SK-MEL-5 (cell line): Measurements from ENCODE around the gene GAST. TPM values are rescaled to one million over a fixed set of nuclear protein-coding genes. Genes with fewer than 3 reads are reported as not detected.
"Not testable (repeated sequence)": the region's sequence is repeated elsewhere in the genome, so short reads cannot be mapped to it uniquely, and the experiment has no call there.

Experiments used
- DNase-seq: peaks from one replicate; pipeline ENCODE4 v3.0.0-alpha.2; 2016; ENCODE audit warnings: low read depth, low spot score
- in situ Hi-C: cut with HindIII; loops from 2 replicates; pipeline ENCODE4 v1.10.0; 2016; ENCODE audit warnings: low sequenced_read_pairs, high pct_unique_total_duplicates, low pct_unique_long_range_greater_than_20kb
- total RNA-seq: library from RNA; depleted of rRNA; stranded (reverse); fragments of >200 nt; shearing (Covaris generic); gene quantifications from 2 replicates; pipeline ENCODE4 v1.2.3, GENCODE V29; 2014

Gene GAST
- total RNA-seq, 1 experiment from 2014 or later, result not detected

DNA sequence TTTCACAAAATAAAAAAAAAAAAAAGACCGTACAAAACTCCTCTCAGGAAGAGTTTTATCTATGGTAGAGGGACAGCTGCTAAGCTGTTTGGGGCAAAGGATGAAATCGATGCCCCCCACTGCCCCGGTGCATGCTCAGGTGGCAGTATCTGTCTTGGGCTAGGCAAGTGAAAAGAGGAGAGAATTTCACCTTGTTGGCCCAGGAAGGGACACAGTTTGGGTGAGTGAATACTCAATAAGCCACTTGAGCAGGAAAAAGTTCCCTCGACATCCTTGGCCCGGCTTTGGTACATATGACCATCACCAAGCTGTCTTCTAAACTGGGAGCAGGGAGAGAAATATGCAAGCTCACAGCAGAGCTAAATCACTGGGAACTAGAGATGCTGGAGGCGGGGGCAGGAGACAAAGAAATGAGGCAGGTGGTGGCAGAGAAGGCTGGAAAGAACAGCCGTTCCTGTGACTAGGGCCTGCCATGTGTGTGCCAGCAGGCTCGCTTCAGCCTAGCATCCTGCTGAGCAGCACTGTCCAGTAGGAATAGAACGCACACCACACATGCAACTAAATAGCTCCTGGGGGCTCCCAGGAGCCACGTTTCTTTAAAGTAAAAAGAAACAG lies 31.6 kb upstream of the GAST start:
- in situ Hi-C loops, result no loop called here
- DNase-seq, result no peak

GRCh38 chr17:41681776-41682175 lies 30.4 kb upstream of the GAST start:
- in situ Hi-C loops, result no loop called here
- no peak for DNase-seq

DNA sequence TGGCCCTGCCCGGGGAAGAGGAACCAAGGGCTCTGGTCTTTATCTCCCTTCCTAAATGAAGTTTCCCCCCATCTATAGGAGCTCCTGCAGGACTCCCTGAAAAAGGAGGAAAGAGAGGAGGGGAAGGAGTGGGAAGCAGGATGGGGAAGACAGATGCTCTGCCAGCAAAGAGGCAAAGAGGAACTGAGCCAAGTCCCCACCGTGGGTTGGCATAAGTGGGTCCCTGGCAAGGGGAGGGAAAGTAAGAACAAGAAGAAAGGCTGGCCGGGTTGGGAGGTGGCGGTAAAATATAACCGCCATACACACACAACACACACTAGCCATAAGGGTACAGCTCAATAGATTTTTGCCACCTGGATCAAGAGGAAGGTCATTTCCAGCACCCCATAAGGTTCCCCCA lies 29.5 kb upstream of the GAST start:
- in situ Hi-C loops, result no loop called here
- no peak for DNase-seq

- no peak for DNase-seq
- in situ Hi-C loops, result no loop called here
These were observed 28.6 kb upstream of the GAST start for GRCh38 chr17:41683441-41684007.

DNA sequence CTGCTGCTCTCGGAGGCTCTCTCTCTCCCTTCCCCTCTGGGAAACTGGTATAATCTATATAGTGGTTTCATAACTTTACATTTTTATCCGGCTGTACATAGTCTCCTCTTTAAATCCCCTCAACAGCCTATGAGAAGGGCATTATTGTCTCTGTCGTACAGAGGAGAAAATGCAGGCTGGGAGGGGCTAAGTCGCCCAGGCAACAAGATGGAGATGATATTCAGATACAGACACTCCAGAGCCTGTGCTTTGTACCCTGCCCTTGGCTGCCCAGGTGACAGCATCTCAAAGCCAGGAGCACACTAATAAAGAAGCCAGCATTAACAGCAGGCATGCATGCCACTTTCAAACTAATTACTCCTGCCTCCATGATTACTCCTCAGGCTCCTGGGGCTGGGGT lies 28.1 kb upstream of the GAST start:
- DNase-seq, result no peak
- in situ Hi-C loops, result no loop called here

GRCh38 chr17:41685753-41686152 lies 26.4 kb upstream of the GAST start:
- in situ Hi-C loops, DNase-seq: not testable (repeated sequence)

DNA sequence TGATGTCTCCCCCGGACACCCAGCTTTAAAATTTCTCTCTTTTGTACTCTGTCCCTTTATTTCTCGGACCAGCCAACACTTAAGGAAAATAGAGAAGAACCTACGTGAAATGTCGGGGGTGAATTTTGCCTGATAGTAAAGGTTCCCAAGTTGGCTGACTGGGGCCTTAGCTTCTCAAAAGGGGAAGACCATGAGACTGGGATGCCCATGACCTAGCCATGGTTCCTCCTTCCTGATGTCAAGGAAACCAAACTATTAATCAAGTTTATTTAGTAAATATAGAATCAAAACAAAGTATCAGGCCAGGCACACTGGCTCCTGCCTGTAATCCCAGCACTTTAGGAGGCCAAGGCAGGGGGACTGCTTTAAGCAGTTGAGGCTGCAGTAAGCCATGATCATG lies 25.9 kb upstream of the GAST start:
- no peak for DNase-seq
- in situ Hi-C loops, result no loop called here

- in situ Hi-C loops, result no loop called here
- DNase-seq, result peak; percentile 60
These were observed 24.1 kb upstream of the GAST start for GRCh38 chr17:41687828-41688640.

GRCh38 chr17:41688641-41689496 lies 23.3 kb upstream of the GAST start, which contains the start of gene EIF1:
Gene EIF1, plus strand, starts transcription at chr17:41688885. Its CDS starts 154 bp downstream, at chr17:41689039.
- peak; percentile 100 for DNase-seq
- in situ Hi-C loops, result no loop called here

GRCh38 chr17:41689497-41690299 lies 22.4 kb upstream of the GAST start:
- peak; percentile 80 for DNase-seq
- in situ Hi-C loops, result no loop called here

DNA sequence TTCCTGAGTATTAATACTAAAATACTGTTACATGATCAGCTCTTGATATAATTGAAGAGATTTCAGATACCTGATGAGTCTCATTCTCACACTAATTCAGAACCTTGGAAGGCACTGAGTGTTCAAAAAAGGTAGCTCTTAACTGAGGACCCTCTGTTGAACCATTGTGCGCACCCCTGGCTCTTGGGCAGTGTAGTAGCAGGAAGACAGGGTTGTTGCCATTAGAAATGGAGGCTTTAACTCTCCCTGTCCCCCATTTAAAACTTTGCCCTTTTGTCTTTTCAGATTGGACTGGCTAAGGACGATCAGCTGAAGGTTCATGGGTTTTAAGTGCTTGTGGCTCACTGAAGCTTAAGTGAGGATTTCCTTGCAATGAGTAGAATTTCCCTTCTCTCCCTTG lies 21.6 kb upstream of the GAST start:
- DNase-seq, result no peak
- in situ Hi-C loops, result no loop called here

DNA sequence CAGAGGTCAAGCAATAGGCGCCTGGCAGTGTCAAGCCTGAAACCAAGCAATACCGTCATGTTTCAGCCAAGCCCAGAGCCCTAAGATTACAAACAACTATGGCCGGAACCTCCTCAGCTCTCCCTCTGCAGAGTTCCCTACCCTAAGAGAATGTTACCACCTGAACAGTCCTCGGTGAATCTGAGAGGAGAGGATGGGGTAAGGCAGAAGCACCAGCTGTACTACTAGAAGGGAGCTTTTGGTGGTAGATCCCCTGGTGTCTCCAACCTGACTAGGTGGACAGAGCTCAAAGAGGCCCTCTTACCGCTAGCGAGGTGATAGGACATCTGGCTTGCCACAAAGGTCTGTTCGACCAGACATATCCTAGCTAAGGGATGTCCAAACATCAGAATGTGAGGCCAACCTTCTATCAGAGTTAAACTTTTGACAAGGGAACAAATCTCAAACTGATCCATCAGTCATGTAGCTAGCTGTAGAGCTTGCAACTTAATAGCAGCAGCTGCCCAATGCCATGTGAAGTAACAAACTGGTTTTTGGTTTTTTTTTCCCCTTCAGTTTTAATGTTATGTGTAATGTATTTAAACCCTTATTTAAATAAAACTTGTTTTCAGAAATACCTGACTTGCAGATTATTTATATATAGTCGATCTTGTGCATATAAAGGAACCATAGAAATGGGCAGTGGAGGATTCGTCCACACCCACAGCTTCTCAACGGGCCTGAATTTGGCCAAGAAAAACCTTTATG lies 20.9 kb upstream of the GAST start:
- DNase-seq, result peak; percentile 20
- in situ Hi-C loops, result no loop called here

DNA sequence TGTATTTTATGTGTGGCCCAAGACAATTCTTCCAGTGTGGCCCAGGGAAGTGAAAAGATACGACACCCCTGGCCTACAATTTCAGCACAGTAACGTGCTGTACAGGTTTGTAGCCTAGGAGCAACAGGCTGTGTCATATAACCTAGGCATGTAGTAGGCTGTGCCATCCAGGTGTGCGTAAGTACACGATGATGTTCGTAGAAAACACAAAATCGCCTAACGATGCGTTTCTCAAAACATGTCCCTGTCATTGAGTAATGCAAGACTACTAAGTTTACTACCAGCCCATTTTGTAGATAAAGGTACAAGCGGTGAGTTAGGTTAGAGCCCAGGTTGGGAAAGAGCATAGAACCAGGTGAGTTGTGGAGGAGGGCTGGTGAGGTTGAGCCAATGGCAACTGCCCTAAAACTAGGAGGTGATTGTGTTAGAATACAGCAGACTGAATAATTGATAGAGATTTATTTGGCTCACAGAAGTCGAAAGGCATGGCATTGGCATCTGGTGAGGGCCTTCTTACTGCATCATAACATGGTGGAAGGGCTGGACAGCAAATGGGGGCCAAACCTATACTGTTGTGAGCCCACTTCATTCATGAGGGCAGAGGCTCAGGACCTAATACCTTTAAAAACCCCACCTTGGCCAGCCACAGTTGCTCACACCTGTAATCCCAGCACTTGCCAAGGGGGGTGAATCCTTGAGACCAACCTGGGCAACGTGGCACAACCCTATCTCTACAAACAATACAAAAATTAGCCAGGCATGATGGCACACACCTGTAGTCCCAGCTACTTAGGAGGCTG lies 19.2 kb upstream of the GAST start:
- DNase-seq, result peak; percentile 19
- in situ Hi-C loops, result no loop called here

DNA sequence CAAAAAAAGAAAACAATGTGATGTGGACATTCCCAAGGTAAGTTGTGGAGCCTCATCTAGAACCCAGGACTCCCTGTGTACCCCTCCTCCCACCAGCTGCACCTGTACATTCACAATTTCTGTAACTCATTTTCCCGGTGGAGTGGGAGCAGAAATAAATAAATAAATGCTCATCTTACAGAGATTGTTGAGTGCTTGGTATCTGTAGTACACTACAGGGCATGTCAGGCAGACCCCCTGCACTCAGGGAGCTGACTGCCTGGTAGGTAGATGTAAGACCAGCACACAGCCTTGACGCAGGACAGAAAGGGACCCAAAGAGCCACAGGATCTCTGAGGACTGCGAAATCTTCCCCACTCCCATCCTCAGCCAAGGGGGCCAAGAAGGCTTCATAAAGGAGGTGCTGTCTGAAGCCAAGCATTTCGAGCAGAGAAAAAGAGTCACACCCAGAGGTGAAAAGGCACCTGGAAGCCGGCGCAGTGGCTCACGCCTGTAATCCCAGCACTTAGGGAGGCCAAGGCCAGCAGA lies 16.9 kb upstream of the GAST start:
- in situ Hi-C loops, result no loop called here
- peak; percentile 13 for DNase-seq

GRCh38 chr17:41695954-41696757 lies 16.0 kb upstream of the GAST start:
- DNase-seq, result peak; percentile 92
- in situ Hi-C loops, result no loop called here
